Measurements from ENCODE around the gene EXO5.
"Not testable (repeated sequence)": the region's sequence is repeated elsewhere in the genome, so short reads cannot be mapped to it uniquely, and the experiment has no call there.

The EXO5 gene, protein sequence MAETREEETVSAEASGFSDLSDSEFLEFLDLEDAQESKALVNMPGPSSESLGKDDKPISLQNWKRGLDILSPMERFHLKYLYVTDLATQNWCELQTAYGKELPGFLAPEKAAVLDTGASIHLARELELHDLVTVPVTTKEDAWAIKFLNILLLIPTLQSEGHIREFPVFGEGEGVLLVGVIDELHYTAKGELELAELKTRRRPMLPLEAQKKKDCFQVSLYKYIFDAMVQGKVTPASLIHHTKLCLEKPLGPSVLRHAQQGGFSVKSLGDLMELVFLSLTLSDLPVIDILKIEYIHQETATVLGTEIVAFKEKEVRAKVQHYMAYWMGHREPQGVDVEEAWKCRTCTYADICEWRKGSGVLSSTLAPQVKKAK

DNA sequence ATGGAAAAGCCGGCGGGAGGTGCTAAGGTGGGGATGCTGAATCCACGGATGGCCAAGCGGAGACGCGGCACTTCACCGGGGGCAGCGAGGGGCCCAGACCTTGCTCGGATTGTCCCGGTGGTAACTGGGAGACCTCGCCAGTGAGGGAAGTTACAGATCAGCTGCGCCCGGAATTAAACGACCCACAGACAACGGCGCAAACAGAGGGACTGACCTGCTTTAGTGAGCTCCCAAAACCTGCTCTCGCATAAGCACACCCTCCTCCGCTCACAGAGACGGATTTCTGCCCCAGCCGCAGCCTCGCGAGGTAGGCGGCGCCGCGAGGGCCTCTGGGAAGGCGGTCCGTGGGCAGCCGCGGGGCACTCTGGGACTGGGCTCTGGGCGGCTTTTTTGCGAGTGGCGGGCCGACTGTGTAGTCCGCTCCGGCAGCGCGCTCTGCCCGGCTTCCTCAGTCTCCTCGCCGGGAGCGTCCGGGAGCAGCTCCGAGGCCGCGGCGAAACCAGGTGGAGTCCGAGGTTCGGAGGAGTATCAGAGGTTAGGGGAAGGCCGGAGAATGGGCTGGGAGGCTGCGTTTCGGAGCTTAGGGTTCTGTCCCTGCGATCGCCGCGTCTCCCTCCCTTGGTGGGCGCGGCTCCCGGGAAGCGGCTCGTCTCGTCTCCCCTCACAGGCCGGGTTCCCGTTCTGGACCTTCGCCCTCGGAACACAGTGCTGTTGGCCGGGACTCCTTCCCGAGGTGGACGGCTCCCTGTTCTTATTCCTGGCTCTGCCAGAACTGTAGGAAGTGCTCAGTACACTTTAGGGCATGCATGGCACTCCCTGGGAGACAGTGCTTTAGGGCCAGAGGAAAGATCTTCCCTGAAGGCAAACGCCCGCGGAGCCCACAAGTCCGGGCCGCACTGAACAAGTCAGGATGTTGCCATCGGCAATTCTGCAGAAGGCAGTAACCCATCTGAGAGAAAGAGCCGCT is at the start of gene EXO5:
EXO5 (plus strand) TSS at position 393 of the 967 bp plus-strand sequence. CDS start 5,778 bp downstream, outside the sequence.
- peak; percentile 91 for DNase-seq

DNA sequence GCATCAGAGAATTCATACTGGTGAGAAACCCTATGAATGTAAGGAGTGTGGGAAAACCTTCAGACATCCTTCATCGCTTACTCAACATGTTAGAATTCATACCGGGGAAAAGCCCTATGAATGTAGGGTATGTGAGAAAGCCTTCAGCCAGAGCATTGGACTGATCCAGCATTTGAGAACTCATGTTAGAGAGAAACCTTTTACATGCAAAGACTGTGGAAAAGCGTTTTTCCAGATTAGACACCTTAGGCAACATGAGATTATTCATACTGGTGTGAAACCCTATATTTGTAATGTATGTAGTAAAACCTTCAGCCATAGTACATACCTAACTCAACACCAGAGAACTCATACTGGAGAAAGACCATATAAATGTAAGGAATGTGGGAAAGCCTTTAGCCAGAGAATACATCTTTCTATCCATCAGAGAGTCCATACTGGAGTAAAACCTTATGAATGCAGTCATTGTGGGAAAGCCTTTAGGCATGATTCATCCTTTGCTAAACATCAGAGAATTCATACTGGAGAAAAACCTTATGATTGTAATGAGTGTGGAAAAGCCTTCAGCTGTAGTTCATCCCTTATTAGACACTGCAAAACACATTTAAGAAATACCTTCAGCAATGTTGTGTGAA is 45.5 kb upstream of the EXO5 start:
- no peak for DNase-seq

DNA sequence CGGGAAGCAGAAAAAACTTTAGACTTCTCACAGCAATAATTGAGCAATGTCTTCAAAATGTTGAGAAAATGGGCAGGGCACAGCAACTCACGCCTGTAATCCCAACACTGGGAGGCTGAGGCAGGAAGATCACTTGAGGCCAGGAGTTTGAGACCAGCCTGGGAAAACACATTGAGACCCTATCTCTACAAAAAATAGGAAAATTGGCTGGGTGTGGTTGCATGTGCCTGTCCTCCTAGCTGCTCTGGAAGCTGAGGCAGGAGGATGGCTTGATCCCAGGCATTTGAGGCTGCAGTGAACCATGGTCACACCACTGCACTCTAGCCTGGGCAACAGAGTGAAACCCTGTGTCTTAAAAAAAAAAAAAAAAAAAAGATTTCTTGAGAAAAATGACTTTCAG is 39.2 kb upstream of the EXO5 start:
- no peak for DNase-seq

DNA sequence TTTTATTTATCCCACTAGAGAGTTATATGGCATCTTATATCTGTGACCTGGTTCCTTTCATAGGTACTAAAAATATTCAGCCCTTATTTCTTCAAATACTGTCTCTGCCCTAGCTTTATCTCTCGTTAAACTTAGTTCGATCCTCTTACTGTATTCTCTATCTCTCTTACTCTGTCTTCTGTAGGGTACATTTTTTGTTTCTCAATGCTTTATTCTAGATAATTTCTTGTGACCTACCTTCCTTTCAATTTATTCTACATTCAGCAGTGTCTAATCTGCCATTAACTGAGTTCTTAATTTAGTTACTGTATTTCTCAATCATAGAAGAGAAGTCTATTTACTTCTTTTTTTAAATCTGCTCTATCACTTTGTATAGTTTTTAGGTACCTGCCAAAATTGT is 33.3 kb upstream of the EXO5 start:
- DNase-seq, result no peak

DNA sequence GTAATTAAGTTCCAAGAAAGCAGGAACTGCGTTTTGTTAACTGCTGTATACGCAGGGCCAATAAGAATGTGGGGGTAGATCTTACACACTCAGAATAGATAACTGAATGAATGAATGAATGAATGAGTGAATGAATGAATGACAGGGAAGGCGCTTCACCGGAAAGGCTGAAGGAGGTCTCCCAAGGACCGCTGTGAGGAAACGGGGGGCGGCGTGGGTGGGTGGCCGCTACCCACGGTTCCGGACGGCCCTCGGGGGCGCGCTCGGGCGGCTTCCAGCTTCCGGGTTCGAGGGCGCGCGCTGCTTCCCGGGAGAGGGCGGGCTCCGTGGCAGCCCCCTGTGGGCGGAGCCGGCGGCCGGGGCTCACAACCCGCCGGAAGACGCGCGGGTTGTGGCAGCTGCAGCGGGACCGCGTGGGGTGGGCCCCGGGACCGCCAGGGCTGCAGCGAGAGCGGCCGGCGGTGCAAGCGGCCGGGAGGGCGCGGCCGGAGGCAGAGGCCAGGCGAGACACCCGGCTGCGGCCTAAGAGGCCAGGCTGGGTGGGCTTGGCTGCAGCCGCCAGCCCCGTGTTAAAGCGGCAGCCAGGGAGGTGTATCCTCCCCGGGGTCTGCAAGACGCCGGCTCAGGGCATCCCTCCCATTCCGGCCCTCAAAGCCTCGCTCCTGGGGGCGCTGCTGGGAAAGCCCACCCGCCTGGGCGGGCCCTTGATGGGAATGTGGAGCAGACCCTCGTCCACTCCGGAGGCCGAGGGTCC is 31.5 kb upstream of the EXO5 start, which contains the start of gene ZFP69:
ZFP69 (plus strand) TSS at position 367 of the 754 bp plus-strand sequence. CDS start 2,072 bp downstream, outside the sequence.
- DNase-seq, result peak; percentile 86

DNA sequence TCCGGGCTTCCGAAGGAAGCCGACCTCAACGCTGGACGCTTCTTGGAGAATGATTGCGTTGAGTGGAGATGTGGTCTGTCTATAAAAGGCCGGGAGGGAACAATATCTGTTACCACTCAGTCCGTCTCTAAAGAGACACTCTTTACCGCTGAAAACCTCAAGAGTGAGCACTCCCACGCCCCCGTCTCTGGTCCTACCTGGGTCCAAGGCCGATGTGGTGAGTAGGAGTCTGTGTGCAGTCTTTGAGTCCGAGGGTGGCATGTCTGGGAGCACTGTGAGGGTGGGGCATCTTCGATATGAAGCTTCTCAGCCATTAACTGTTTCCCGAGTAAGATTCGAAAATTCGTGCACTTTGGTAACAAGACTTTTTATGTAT is 30.9 kb upstream of the EXO5 start:
- no peak for DNase-seq

DNA sequence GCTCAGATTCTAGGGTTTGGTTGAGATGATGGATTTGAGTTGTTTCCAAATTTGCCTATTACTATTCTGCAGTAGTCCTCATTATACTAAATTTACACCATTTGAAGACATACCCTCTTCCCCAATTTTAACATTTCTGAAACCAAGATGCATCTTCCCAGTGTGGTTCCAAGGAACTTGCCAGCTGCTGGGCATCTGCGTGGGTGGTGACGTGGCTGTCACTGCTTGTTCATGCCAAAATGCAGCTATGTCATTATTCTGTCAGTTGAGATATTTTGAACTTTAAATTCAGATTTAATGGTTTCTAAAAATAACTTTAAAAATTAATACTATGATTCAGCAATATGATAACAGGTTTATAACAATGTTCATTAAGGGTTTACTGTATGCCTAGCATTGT is 30.3 kb upstream of the EXO5 start:
- DNase-seq, result no peak

DNA sequence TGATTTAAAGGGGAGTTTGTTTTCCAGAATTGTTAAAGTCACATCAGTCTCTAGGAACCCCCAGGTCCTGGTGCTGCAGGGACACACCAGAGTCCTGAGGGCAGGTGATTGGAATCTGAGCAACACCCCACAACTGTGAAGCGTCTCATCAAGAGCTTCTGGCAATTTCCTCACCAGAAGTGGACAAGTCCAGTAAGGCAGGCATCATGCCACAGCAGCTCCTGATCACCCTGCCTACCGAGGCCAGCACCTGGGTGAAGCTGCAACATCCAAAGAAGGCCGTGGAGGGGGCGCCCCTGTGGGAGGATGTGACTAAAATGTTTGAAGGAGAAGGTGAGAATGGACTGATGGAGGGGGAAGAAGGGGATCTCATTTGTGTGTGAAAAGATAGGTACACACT is 29.4 kb upstream of the EXO5 start:
- DNase-seq, result no peak

DNA sequence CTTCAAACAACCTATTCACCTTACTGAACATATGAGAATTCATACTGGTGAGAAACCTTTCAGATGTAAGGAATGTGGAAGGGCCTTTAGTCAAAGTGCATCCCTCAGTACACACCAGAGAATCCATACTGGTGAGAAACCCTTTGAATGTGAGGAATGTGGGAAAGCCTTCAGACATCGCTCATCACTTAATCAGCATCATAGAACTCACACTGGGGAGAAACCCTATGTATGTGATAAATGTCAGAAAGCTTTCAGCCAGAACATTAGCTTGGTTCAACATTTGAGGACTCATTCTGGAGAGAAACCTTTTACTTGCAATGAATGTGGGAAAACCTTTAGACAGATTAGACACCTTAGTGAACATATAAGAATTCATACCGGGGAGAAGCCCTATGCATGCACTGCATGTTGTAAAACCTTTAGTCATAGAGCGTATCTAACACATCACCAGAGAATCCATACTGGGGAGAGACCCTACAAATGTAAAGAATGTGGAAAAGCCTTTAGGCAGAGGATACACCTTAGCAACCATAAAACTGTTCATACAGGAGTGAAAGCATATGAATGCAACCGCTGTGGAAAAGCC is 13.2 kb upstream of the EXO5 start:
- DNase-seq, result no peak

DNA sequence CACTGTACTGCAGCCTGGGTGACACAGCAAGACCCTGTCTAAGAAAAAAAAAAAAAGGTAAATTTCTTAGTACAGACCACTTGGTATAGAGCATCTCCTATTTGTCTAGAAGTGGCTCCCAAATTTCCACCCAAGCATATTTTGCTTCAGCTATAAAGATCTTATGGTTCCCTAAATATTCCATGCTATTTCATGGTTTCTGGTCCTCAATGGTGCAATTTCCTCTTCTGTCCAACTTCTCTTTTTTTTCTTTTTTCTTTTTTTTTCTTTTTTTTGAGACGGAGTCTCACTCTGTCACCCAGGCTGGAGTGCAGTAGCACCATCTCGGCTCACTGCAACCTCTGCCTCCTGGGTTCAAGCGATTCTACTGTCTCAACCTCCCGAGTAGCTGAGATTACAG is 5.9 kb upstream of the EXO5 start:
- DNase-seq, result not testable (repeated sequence)

DNA sequence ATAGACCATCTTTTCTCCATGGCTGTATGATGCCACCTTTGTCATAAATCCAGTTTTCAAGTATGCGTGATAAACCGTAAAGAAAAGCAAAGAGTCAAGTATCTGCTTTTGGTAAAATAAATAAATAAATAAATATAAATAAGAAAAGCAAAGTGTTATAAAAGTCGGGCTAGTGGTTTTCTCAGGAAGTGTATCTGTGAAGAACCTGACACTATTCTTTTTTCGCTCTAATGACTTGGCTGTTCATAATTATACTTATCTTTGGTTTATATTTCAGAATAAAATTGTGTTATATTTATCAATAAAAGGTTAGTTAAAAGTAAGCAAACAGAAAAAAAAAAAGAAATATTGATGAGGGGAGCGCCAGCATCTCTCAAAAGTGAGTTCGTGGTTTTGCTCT is 594 bp upstream of the EXO5 start:
- no peak for DNase-seq

DNA sequence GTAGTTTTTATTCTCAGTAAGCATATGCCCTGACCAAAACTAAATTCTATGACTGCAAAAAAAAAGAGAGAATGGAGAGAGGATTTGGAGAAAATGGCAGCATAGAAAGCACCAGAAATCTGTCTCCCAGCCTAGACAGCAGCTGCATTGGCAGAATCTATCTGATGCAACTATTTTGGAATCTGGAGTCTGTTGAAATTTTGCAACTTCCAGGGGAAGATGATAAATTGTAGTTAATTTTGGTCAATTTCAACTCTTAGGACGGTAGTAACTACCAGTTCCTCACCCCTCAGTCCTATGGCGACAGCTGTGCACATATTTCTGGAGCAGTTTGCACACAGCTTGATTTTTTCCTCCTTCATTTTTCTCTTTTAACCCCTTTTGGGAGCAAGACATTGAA is 10.9 kb downstream of the EXO5 start:
- DNase-seq, result no peak

DNA sequence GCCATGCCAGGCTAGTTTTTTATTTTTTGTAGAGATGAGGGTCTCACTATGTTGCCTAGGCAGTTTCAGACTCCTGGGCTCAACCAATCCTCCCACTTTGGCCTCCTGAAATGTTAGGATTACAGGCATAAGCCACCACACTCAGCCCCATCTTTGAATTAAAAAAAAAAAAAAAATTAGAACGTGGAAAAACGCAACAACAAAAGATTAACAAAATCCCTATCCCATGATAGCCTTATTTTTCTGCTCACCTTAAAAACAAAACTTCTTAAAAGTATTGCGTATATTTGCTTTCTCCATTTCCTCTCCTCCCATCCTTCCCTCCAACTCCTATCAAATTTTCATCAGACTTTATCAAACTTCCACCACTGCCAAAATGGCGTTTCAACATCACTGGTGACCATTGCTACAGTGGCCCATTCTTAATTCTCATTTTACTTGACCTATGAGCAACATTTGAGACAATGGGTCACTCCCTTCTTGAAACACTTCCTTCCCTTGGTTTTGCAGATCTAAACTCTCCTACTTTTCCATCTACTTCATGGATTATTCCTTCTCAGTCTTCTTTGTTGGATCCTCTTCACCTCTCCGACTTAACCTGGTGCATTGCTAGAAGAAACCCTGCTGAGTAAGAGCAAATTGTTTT is 22.3 kb downstream of the EXO5 start:
- DNase-seq, result no peak

DNA sequence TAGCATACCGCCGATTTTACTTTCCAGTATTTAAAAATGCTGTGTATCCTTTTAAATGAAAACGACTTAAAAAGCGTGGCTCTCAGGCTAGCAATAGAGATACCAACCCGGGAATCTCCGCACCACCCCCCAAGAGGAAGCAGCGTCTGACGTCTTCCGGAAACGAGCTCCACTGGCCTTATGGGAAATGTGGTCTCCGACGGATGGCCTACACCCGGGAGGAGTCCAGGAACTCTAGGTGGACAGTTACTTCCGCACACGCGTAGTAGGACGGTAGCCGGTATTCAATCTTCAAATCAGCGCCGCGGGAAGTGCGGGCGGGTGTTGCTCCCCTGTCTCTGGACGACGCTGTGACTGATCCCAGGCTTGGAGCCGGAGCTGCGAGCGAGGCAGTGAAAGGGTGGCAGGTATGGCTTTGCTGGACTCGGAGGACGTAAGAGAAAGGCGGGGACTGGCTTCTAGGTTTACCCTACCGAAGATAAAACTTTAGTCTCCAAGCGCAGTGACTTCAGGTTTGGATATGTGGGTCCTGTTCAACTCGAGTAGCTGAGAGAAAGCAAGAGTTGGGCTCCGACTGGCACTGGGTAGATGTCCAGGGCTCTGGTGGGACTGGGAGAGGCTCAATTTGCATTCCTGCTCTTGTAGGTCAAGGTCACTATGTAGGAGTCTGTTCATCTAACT is 23.0 kb downstream of the EXO5 start, which contains the start of gene ZNF684:
ZNF684 (plus strand) TSS at position 257 of the 681 bp plus-strand sequence. CDS start 1,530 bp downstream, outside the sequence.
- DNase-seq, result peak; percentile 94

DNA sequence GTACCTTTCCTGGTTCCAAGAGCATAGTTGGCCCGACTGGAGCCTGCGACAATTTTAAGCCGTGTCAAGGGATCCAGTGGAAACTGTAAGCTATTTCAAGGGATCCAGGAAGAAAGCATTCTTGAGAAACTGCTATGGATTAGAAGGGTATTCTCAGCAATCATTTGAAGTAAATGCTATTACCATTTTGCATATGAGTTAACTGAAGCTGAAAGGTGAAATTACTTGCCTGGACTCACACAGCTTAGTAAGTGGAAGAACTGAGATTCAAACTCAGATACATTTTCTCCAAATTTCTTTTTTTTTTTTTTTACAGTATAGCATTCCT is 23.5 kb downstream of the EXO5 start:
- DNase-seq, result no peak

DNA sequence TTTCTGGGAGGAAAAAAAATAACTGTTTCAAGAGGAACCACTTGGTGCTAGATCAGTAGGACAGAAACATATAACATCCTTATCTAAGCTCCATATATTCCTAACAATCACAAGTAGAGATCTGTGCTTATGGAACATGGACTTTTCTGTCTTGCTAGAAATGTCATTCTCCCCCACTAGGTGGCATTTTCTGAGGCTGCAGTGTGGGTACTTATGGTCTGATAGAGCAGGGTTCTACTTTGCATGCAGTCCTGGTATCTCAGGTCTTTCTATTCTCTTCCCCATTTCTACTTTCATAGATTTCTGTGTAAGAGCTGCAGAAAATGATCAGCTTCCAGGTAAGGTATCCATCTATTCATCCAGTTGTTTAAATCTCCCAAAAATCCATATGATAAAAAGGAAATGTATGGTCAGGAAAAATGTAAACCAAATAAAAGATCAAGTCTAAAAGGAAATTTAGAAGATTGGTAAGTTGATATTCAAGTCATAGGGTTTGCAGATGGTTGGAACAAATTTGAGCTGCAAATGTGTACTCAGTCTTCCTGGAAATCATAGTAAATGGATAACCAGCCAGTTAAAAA is 24.4 kb downstream of the EXO5 start:
- no peak for DNase-seq

DNA sequence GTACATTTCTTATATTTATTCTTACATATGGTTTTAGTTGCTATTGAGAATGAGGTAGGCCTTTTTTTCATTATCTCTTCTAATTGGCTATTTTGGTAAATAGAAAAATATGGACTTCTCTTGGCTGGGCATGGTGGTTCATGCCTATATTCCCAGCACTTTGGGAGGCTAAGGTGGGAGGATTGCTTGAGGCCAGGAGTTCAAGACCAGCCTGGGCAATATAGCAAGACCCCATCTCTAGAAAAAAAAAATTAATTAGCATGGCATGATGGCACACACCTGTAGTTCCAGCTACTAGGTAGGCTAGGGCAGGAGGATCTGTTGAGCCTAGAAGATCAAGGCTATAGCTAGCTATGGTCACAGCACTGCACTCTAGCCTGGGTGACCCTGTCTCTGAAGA is 26.0 kb downstream of the EXO5 start:
- no peak for DNase-seq

DNA sequence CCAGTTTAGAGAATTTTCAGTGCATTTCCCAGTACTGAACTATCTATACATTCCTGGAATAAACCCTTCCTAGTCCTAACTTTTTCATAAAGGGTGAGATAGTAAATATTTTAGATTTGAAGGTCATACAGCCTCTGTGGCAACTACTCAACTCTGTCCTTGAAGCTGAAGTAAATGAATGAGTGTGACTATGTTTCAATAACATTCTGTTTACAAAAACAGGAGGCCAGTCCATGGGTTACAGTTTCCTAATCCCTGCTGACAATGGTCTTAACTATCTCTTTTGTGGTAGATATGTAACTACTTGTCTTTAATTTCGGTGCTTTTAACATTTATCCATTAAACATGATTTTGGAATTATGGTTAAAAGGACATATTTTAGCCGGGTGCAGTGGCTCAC is 27.2 kb downstream of the EXO5 start:
- DNase-seq, result no peak

DNA sequence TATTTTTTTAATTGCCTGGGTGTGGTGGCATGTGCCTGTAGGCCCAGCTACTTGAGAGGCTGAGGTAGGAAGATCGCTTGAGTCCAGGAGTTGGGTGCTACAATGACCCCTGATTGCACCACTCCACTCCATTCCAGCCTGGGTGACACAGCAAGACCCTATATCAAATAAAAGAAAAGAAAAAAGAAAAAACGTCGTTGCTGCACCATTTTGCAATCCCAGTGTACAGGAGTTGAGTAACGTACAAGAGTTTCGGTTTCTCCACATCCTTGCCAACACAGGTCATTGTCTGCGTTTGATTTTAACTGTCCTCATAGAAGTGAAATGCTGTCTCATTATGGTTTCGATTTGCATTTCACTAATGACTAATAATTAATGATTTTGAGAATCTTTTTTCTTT is 30.8 kb downstream of the EXO5 start:
- DNase-seq, result no peak

DNA sequence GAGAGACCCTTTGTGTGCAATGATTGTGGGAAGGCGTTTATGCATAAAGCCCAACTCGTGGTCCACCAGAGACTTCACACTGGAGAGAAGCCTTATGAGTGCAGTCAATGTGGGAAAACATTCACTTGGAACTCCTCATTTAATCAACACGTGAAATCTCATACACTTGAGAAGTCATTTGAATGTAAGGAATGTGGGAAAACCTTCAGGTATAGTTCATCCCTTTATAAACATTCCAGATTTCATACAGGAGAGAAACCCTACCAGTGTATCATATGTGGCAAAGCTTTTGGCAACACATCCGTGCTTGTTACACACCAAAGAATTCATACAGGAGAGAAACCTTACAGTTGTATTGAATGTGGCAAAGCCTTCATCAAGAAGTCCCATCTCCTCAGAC is 38.4 kb downstream of the EXO5 start:
- DNase-seq, result no peak

DNA sequence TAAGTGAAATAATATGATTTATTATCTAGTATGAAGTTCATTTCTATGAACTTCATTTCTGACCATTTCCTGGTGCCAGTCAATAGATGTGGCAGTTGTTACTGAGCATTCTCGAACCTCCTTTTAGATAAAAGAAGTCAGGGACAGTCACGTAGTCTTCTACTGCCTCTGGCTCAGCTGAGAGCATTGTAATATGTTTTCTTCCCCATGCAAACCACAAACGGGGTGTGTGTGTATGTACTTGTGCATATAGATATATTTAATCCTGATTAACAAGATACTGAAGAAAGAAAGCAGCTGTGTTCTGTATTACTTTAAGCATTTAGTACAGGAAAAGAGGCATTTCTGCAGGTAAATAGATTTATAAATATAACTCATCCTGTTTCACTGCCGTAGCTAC is 44.5 kb downstream of the EXO5 start:
- DNase-seq, result no peak
